AG04450 (cell line): Measurements from ENCODE around the gene HOXD8. TPM values are rescaled to one million over a fixed set of nuclear protein-coding genes. Genes with fewer than 3 reads are reported as not detected.

Experiments used
- CTCF ChIA-PET: fragments of 300-600, 350-600 bp; formaldehyde crosslinking; extraction: SDS; loops from one replicate; lab custom pipeline; 2022; ENCODE audit warnings: antibody characterized with exemption, inconsistent platforms; lab: Charles Lee
- POLR2A ChIA-PET: fragments of 350-600 bp; formaldehyde crosslinking; extraction: SDS; loops from one replicate; lab custom pipeline; 2021; ENCODE audit warnings: antibody characterized with exemption, inconsistent platforms; lab: Yijun Ruan, JAX
- DNase-seq: peaks from one replicate; pipeline ENCODE4 v3.0.0-alpha.2; 2011; ENCODE audit warnings: low read depth, low spot score
- H3K27ac ChIP-seq: one replicate; pipeline ENCODE4 v1.5.1; 2012; ENCODE audit warnings: low read depth, low read length, control low read depth
- H3K27me3 ChIP-seq: one replicate; pipeline ENCODE4 v1.6.0; 2012; ENCODE audit warnings: low read length; ENCODE audit not compliant: control insufficient read depth, insufficient read depth
- H3K4me3 ChIP-seq: 2 replicates; pipeline ENCODE4 v1.5.1; 2011; ENCODE audit warnings: mild to moderate bottlenecking, low read depth, low read length, control low read depth
- H3K9me3 ChIP-seq: 2 replicates; pipeline ENCODE4 v1.5.1; 2012; ENCODE audit warnings: low read length; ENCODE audit not compliant: control insufficient read depth, insufficient read depth
- CTCF ChIP-seq: IDR thresholded peaks from 2 replicates; pipeline ENCODE4 v1.5.1; 2011; ENCODE audit warnings: low read depth, low read length, control low read depth, inconsistent platforms
- polyA plus RNA-seq: library from polyadenylated mRNA; depleted of rRNA; stranded (reverse); fragments of >200 nt; gene quantifications from 2 replicates; pipeline ENCODE4 v1.2.3, GENCODE V29; 2011; rRNA removed
- small RNA-seq: library from RNA; depleted of rRNA; stranded (forward); fragments of <200 nt; gene quantifications from one replicate; pipeline ENCODE3, GENCODE V24; 2012; ENCODE audit warnings: low read depth; ENCODE audit not compliant: insufficient read length

The HOXD8 gene
- polyA plus RNA-seq, 1 experiment = not detected

GRCh38 chr2:176178757-176179295 lies 49.3 kb downstream of the HOXD8 start:
- Histone ChIP-seq H3K9me3 (no peaks in the 10 kb centered on the region; the same call in 1 of the 2 replicates), H3K4me3 (no peak overlapping the region), H3K27me3 (peaks cover 63% of the 10 kb centered on the region), H3K27ac (no peak overlapping the region)
- DNase-seq = no peak
- POLR2A ChIA-PET = no interaction called here
- no peak for TF ChIP-seq CTCF
- CTCF ChIA-PET = no interaction called here

- CTCF ChIA-PET = no interaction called here
- no peak overlapping the region for H3K4me3 ChIP-seq
- TF ChIP-seq CTCF = no peak
- H3K27me3 ChIP-seq = peaks cover 44% of the 10 kb centered on the region
- POLR2A ChIA-PET = no interaction called here
- H3K27ac ChIP-seq = no peak overlapping the region
- H3K9me3 ChIP-seq = no peaks in the 10 kb centered on the region; the same call in 1 of the 2 replicates
- no peak for DNase-seq
Observed at GRCh38 chr2:176181551-176181950, 52.0 kb downstream of the HOXD8 start.

Small RNA genes lying within 50 kb of the gene (small RNA-seq; reads per million reads assigned to genes)
- 2.4 reads per million for gene MIR10B

Other genes starting within 250 kb of the HOXD8 start
- 21.6 and 29.8 TPM in 2 replicates for gene LNPK, start 127.4 kb upstream of the HOXD8 start, polyA plus RNA-seq
- gene EVX2, start 45.7 kb upstream of the HOXD8 start, polyA plus RNA-seq = not detected in 2 replicates
- gene HOXD13, start 37.0 kb upstream of the HOXD8 start, polyA plus RNA-seq = not detected in 2 replicates
- not detected in 2 replicates for gene HOXD12, start 29.9 kb upstream of the HOXD8 start, polyA plus RNA-seq
- gene HOXD11, start 22.4 kb upstream of the HOXD8 start, polyA plus RNA-seq = not detected in 2 replicates
- not detected in 2 replicates for gene HOXD10, start 12.9 kb upstream of the HOXD8 start, polyA plus RNA-seq
- not detected in 2 replicates for gene HOXD9, start 7.0 kb upstream of the HOXD8 start, polyA plus RNA-seq
- gene HOXD4, start 21.8 kb downstream of the HOXD8 start, polyA plus RNA-seq = not detected in 2 replicates
- not detected in 2 replicates for gene HOXD3, start 27.6 kb downstream of the HOXD8 start, polyA plus RNA-seq
- not detected in 2 replicates for gene HOXD1, start 59.0 kb downstream of the HOXD8 start, polyA plus RNA-seq
- 35.2 and 47.4 TPM in 2 replicates for gene MTX2, start 139.7 kb downstream of the HOXD8 start, polyA plus RNA-seq